ENCODE data around the gene PEX10. TPM values are rescaled to one million over a fixed set of nuclear protein-coding genes. Genes with fewer than 3 reads are reported as not detected.

The PEX10 gene
- total RNA-seq, 5 donors from 2014 or later (not counting 1 experiment from before 2014, with no cell fraction given): 11.7 to 13.2 (median 12.2) TPM

DNA sequence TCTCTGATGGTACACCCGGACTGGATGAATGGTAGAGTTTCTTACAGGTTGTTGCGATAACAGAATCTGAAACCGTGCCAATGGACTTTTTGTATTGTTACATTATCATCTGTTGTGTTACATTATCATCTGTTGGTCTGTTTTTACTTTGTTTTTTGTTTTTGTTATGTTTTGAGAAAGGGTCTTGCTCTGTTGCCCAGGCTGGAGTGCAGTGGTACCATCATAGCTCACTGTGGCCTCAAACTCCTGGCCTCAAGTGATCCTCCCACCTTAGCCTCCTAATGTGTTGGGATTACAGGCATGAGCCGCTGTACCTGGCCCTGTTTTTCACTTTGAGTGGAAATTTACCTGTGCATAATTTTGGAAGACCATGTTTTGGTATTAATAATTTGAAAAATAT, 10.2 kb upstream of the PEX10 start:
- H3K36me3 Mint-ChIP-seq: peaks cover 4% of the 10 kb centered on the region
- no peaks in the 10 kb centered on the region for H3K27me3 Mint-ChIP-seq
- Histone ChIP-seq H3K27ac (ENCODE audit: low read length) (no peak overlapping the region), H3K36me3 (ENCODE audit: control insufficient read depth in 2 of 2, extremely low read depth in 1 of 2, insufficient read depth in 1 of 2, low read length in 1 of 2) (no peaks in the 10 kb centered on the region), H3K27me3 (replicated peaks in 1 of 2; ENCODE audit: control insufficient read depth in 2 of 2, extremely low read depth in 1 of 2, insufficient read depth in 2 of 2, low read length in 1 of 2) (peaks cover 0 to 4% of the 10 kb centered on the region in 2 experiments), H3K4me1 (ENCODE audit: control insufficient read depth in 1 of 2, extremely low read depth in 1 of 2, insufficient read depth in 2 of 2, low read length in 2 of 2) (peaks cover 0 to 3% of the 10 kb centered on the region in 2 experiments), H3K4me3 (ENCODE audit: control insufficient read depth in 1 of 2, extremely low read depth in 1 of 2, low read length in 1 of 2) (no peak overlapping the region), H3K9me3 (no peaks in the 10 kb centered on the region)
- ATAC-seq (replicated peaks in 1 of 4) (no peak), DNase-seq (no peak)
- H3K4me3 Mint-ChIP-seq: no peak overlapping the region
- H3K27ac Mint-ChIP-seq: no peak overlapping the region
- ChIA-PET POLR2A (no interaction called here), CTCF (no interaction called here)
- WGBS (ENCODE audit: insufficient coverage): 90% methylated on average over 2 of the region's 4 CpGs
- peaks cover 0 to 11% (median 2%) of the 10 kb centered on the region in 3 donors for H3K4me1 Mint-ChIP-seq
- no peaks in the 10 kb centered on the region for H3K9me3 Mint-ChIP-seq

DNA sequence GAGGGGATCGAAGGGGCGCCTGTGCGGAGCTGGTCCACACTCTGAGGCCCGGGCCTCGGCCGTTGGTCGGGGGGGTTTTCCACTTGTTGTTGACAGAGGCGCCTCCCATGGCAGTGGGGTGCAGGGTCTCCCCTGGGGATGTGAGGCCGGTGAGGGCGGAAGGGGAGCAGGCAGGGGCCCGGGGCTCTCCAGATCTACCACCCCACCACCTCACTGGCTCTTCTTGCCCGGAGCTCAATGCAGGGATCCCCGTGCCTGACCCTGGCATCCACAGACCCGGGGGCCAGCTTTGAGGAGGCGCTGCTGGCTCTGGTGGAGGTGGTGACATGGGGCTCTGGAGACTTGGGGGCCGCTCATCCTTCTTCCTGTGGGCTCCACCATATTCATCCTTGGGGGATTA, 7.1 kb upstream of the PEX10 start:
- H3K36me3 ChIP-seq (ENCODE audit: control insufficient read depth in 2 of 2, extremely low read depth in 1 of 2, insufficient read depth in 1 of 2, low read length in 1 of 2): no peaks in the 10 kb centered on the region
- H3K4me1 ChIP-seq (ENCODE audit: control insufficient read depth in 1 of 2, extremely low read depth in 1 of 2, insufficient read depth in 2 of 2, low read length in 2 of 2): peaks cover 12 to 34% of the 10 kb centered on the region in 2 experiments
- H3K27me3 ChIP-seq (replicated peaks in 1 of 2; ENCODE audit: control insufficient read depth in 2 of 2, extremely low read depth in 1 of 2, insufficient read depth in 2 of 2, low read length in 1 of 2): no peaks in the 10 kb centered on the region
- Mint-ChIP-seq H3K4me3 (no peak overlapping the region), H3K4me1 (peaks cover 25 to 39% (median 29%) of the 10 kb centered on the region in 3 donors), H3K27me3 (no peaks in the 10 kb centered on the region), H3K27ac (no peak overlapping the region), H3K36me3 (peaks cover 4% of the 10 kb centered on the region), H3K9me3 (no peaks in the 10 kb centered on the region)
- no peak for DNase-seq
- no peak overlapping the region for H3K4me3 ChIP-seq (ENCODE audit: control insufficient read depth in 1 of 2, extremely low read depth in 1 of 2, low read length in 1 of 2)
- POLR2A ChIA-PET: no interaction called here
- no peak overlapping the region for H3K27ac ChIP-seq (ENCODE audit: low read length)
- CTCF ChIA-PET: no interaction called here
- ATAC-seq (replicated peaks in 1 of 4): no peak
- WGBS (ENCODE audit: insufficient coverage): 100% methylated on average over 7 of the region's 16 CpGs
- no peaks in the 10 kb centered on the region for H3K9me3 ChIP-seq

- H3K4me3 Mint-ChIP-seq: peak overlapping the region in 1 of 3 donors; percentile 6
- DNase-seq: no peak
- POLR2A ChIA-PET: no interaction called here
Measured at GRCh38 chr1:2418791-2419320, 6.5 kb upstream of the PEX10 start.

DNA sequence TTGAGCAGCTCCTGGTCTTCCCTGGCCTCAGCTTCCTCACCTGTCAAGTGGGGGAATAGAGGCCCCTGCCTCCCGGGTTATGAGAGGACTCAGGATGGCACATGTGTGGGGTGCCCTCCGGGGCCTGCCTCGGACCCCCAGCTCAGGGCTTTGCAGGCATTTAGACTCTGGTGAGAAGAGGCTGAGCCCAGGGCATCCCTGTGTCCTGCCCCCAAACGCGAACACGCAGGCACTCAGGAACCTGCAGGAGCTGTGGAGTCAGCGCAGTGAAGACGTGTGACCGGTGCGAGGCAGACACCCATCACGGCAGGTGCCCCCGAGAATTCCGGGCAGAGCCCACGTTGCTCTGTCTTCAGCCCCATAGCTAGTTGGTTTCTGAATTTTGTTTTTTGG, 5.5 kb upstream of the PEX10 start:
- DNase-seq: no peak
- Mint-ChIP-seq H3K4me1 (peaks cover 31 to 48% (median 38%) of the 10 kb centered on the region in 3 donors), H3K4me3 (no peak overlapping the region), H3K9me3 (no peaks in the 10 kb centered on the region), H3K27me3 (no peaks in the 10 kb centered on the region), H3K27ac (no peak overlapping the region), H3K36me3 (peaks cover 4% of the 10 kb centered on the region)
- WGBS (ENCODE audit: insufficient coverage): 94% methylated on average over 13 of the region's 14 CpGs
- H3K4me1 ChIP-seq (ENCODE audit: control insufficient read depth in 1 of 2, extremely low read depth in 1 of 2, insufficient read depth in 2 of 2, low read length in 2 of 2): peaks cover 20 to 49% of the 10 kb centered on the region in 2 experiments
- POLR2A ChIA-PET: no interaction called here
- no peaks in the 10 kb centered on the region for H3K9me3 ChIP-seq
- H3K27me3 ChIP-seq (replicated peaks in 1 of 2; ENCODE audit: control insufficient read depth in 2 of 2, extremely low read depth in 1 of 2, insufficient read depth in 2 of 2, low read length in 1 of 2): no peaks in the 10 kb centered on the region
- H3K4me3 ChIP-seq (ENCODE audit: control insufficient read depth in 1 of 2, extremely low read depth in 1 of 2, low read length in 1 of 2): no peak overlapping the region
- no peak for ATAC-seq (replicated peaks in 1 of 4)
- H3K36me3 ChIP-seq (ENCODE audit: control insufficient read depth in 2 of 2, extremely low read depth in 1 of 2, insufficient read depth in 1 of 2, low read length in 1 of 2): no peaks in the 10 kb centered on the region
- no peak overlapping the region for H3K27ac ChIP-seq (ENCODE audit: low read length)
- CTCF ChIA-PET: no interaction called here

More at GRCh38 chr1:2418791-2419320, 6.5 kb upstream of the PEX10 start:
- Histone ChIP-seq H3K9me3 (no peaks in the 10 kb centered on the region), H3K36me3 (ENCODE audit: control insufficient read depth in 2 of 2, extremely low read depth in 1 of 2, insufficient read depth in 1 of 2, low read length in 1 of 2) (no peaks in the 10 kb centered on the region), H3K4me1 (ENCODE audit: control insufficient read depth in 1 of 2, extremely low read depth in 1 of 2, insufficient read depth in 2 of 2, low read length in 2 of 2) (peaks cover 14 to 39% of the 10 kb centered on the region in 2 experiments), H3K27me3 (replicated peaks in 1 of 2; ENCODE audit: control insufficient read depth in 2 of 2, extremely low read depth in 1 of 2, insufficient read depth in 2 of 2, low read length in 1 of 2) (no peaks in the 10 kb centered on the region), H3K27ac (ENCODE audit: low read length) (no peak overlapping the region), H3K4me3 (ENCODE audit: control insufficient read depth in 1 of 2, extremely low read depth in 1 of 2, low read length in 1 of 2) (no peak overlapping the region)
- WGBS (ENCODE audit: insufficient coverage): 88% methylated on average over 16 of the region's 16 CpGs
- CTCF ChIA-PET: no interaction called here
- Mint-ChIP-seq H3K9me3 (no peaks in the 10 kb centered on the region), H3K27me3 (no peaks in the 10 kb centered on the region), H3K4me1 (peaks cover 30 to 45% (median 34%) of the 10 kb centered on the region in 3 donors), H3K36me3 (peaks cover 4% of the 10 kb centered on the region), H3K27ac (no peak overlapping the region)
- ATAC-seq (replicated peaks in 1 of 4): no peak

GRCh38 chr1:2417083-2417832, 4.9 kb upstream of the PEX10 start:
- Histone ChIP-seq H3K9me3 (no peaks in the 10 kb centered on the region), H3K4me3 (ENCODE audit: control insufficient read depth in 1 of 2, extremely low read depth in 1 of 2, low read length in 1 of 2) (peak overlapping the region in 1 of 2 donors; percentile 72), H3K27ac (ENCODE audit: low read length) (peak overlapping the region; percentile 79), H3K36me3 (ENCODE audit: control insufficient read depth in 2 of 2, extremely low read depth in 1 of 2, insufficient read depth in 1 of 2, low read length in 1 of 2) (no peaks in the 10 kb centered on the region), H3K27me3 (replicated peaks in 1 of 2; ENCODE audit: control insufficient read depth in 2 of 2, extremely low read depth in 1 of 2, insufficient read depth in 2 of 2, low read length in 1 of 2) (no peaks in the 10 kb centered on the region), H3K4me1 (ENCODE audit: control insufficient read depth in 1 of 2, extremely low read depth in 1 of 2, insufficient read depth in 2 of 2, low read length in 2 of 2) (peaks cover 20 to 49% of the 10 kb centered on the region in 2 experiments)
- Mint-ChIP-seq H3K36me3 (peaks cover 1% of the 10 kb centered on the region), H3K27ac (peak overlapping the region; percentile 89 to 97), H3K4me1 (peaks cover 31 to 50% (median 38%) of the 10 kb centered on the region in 3 donors), H3K9me3 (no peaks in the 10 kb centered on the region), H3K27me3 (no peaks in the 10 kb centered on the region), H3K4me3 (peak overlapping the region; percentile 71 to 83 (median 81))
- ChIA-PET CTCF (no interaction called here), POLR2A (no interaction called here)
- DNase-seq (no peak), ATAC-seq (replicated peaks in 1 of 4) (no peak)
- WGBS (ENCODE audit: insufficient coverage): 93% methylated on average over 8 of the region's 13 CpGs

- ChIA-PET CTCF (interaction anchor here in 1 of 2 donors (0.9 to 1.6 kb wide), 5 partner anchors 107 to 230 kb away, joined by 3 to 5 read pairs (median 3); partner anchors contain the start of gene TNFRSF14), POLR2A (no interaction called here)
- 6% methylated on average over 10 of the region's 12 CpGs for WGBS (ENCODE audit: insufficient coverage)
- Mint-ChIP-seq H3K27ac (peak overlapping the region; percentile 89 to 97), H3K36me3 (no peaks in the 10 kb centered on the region), H3K4me1 (peaks cover 31 to 53% (median 40%) of the 10 kb centered on the region in 3 donors), H3K27me3 (no peaks in the 10 kb centered on the region), H3K9me3 (no peaks in the 10 kb centered on the region), H3K4me3 (peak overlapping the region; percentile 71 to 83 (median 81))
- Histone ChIP-seq H3K4me1 (ENCODE audit: control insufficient read depth in 1 of 2, extremely low read depth in 1 of 2, insufficient read depth in 2 of 2, low read length in 2 of 2) (peaks cover 23 to 57% of the 10 kb centered on the region in 2 experiments), H3K9me3 (no peaks in the 10 kb centered on the region), H3K36me3 (ENCODE audit: control insufficient read depth in 2 of 2, extremely low read depth in 1 of 2, insufficient read depth in 1 of 2, low read length in 1 of 2) (no peaks in the 10 kb centered on the region), H3K27me3 (replicated peaks in 1 of 2; ENCODE audit: control insufficient read depth in 2 of 2, extremely low read depth in 1 of 2, insufficient read depth in 2 of 2, low read length in 1 of 2) (no peaks in the 10 kb centered on the region), H3K4me3 (ENCODE audit: control insufficient read depth in 1 of 2, extremely low read depth in 1 of 2, low read length in 1 of 2) (peak overlapping the region; percentile 40 to 72), H3K27ac (ENCODE audit: low read length) (peak overlapping the region; percentile 79)
- peak in 17 of 35 experiments; percentile 5 to 54 (median 26) for DNase-seq
- ATAC-seq (replicated peaks in 1 of 4): no peak
Measured at GRCh38 chr1:2416403-2416802, 4.0 kb upstream of the PEX10 start.

Measured in T-cell (primary cell).